ENCODE measurements around the gene EFR3B. TPM values are rescaled to one million over a fixed set of nuclear protein-coding genes. Genes with fewer than 3 reads are reported as not detected.
"Not testable (repeated sequence)": the region's sequence is repeated elsewhere in the genome, so short reads cannot be mapped to it uniquely, and the experiment has no call there.

The EFR3B gene
- total RNA-seq, 1 donor from 2014 or later = 0.12 TPM

- intact Hi-C loops (cut with micrococcal nuclease) = no loop called here
- H3K27ac Mint-ChIP-seq = no peak overlapping the region
- no peak for DNase-seq
- no peaks in the 10 kb centered on the region for H3K9me3 Mint-ChIP-seq
- no peak overlapping the region for H3K4me3 Mint-ChIP-seq
- H3K27me3 Mint-ChIP-seq = peaks cover 1% of the 10 kb centered on the region
- no peaks in the 10 kb centered on the region for H3K4me1 Mint-ChIP-seq
- H3K36me3 Mint-ChIP-seq (ENCODE audit: low read depth) = no peaks in the 10 kb centered on the region
Observed at GRCh38 chr2:25116956-25117355, 75.1 kb downstream of the EFR3B start.

- Mint-ChIP-seq H3K27ac (no peak overlapping the region), H3K4me1 (no peaks in the 10 kb centered on the region), H3K4me3 (no peak overlapping the region), H3K36me3 (ENCODE audit: low read depth) (no peaks in the 10 kb centered on the region), H3K27me3 (peaks cover 5% of the 10 kb centered on the region), H3K9me3 (no peaks in the 10 kb centered on the region)
- intact Hi-C loops (cut with micrococcal nuclease) = no loop called here
- DNase-seq = no peak
Observed at GRCh38 chr2:25119263-25119662, 77.4 kb downstream of the EFR3B start.

- DNase-seq = no peak
- Mint-ChIP-seq H3K36me3 (ENCODE audit: low read depth) (no peaks in the 10 kb centered on the region), H3K27me3 (peaks cover 4% of the 10 kb centered on the region), H3K27ac (no peak overlapping the region), H3K9me3 (no peaks in the 10 kb centered on the region), H3K4me3 (no peak overlapping the region), H3K4me1 (no peaks in the 10 kb centered on the region)
- intact Hi-C loops (cut with micrococcal nuclease) = no loop called here
Observed at GRCh38 chr2:25122367-25122766, 80.5 kb downstream of the EFR3B start.

GRCh38 chr2:25123682-25124081 is 81.8 kb downstream of the EFR3B start:
- H3K27ac Mint-ChIP-seq = no peak overlapping the region
- intact Hi-C loops (cut with micrococcal nuclease) = no loop called here
- H3K9me3 Mint-ChIP-seq = no peaks in the 10 kb centered on the region
- H3K4me1 Mint-ChIP-seq = peaks cover 1% of the 10 kb centered on the region
- no peaks in the 10 kb centered on the region for H3K36me3 Mint-ChIP-seq (ENCODE audit: low read depth)
- H3K27me3 Mint-ChIP-seq = peaks cover 4% of the 10 kb centered on the region
- no peak overlapping the region for H3K4me3 Mint-ChIP-seq
- DNase-seq = no peak

GRCh38 chr2:25125189-25125588 is 83.3 kb downstream of the EFR3B start:
- no peaks in the 10 kb centered on the region for H3K9me3 Mint-ChIP-seq
- no peak overlapping the region for H3K27ac Mint-ChIP-seq
- no peak for DNase-seq
- no peaks in the 10 kb centered on the region for H3K36me3 Mint-ChIP-seq (ENCODE audit: low read depth)
- H3K4me3 Mint-ChIP-seq = no peak overlapping the region
- peaks cover 9% of the 10 kb centered on the region for H3K4me1 Mint-ChIP-seq
- intact Hi-C loops (cut with micrococcal nuclease) = no loop called here
- H3K27me3 Mint-ChIP-seq = peaks cover 10% of the 10 kb centered on the region

GRCh38 chr2:25125976-25126375 is 84.1 kb downstream of the EFR3B start:
- intact Hi-C loops (cut with micrococcal nuclease) = no loop called here
- no peaks in the 10 kb centered on the region for H3K9me3 Mint-ChIP-seq
- H3K36me3 Mint-ChIP-seq (ENCODE audit: low read depth) = no peaks in the 10 kb centered on the region
- peaks cover 17% of the 10 kb centered on the region for H3K27me3 Mint-ChIP-seq
- DNase-seq = no peak
- H3K4me3 Mint-ChIP-seq = no peak overlapping the region
- H3K4me1 Mint-ChIP-seq = peaks cover 9% of the 10 kb centered on the region
- H3K27ac Mint-ChIP-seq = no peak overlapping the region

GRCh38 chr2:25127071-25127470 is 85.2 kb downstream of the EFR3B start:
- intact Hi-C loops (cut with micrococcal nuclease); H3K27ac Mint-ChIP-seq; H3K36me3 Mint-ChIP-seq (ENCODE audit: low read depth); DNase-seq; H3K9me3 Mint-ChIP-seq; H3K4me3 Mint-ChIP-seq: not testable (repeated sequence)
- Mint-ChIP-seq H3K27me3 (peaks cover 26% of the 10 kb centered on the region), H3K4me1 (peaks cover 14% of the 10 kb centered on the region)

- H3K4me3 Mint-ChIP-seq = no peak overlapping the region
- no peak for DNase-seq
- peaks cover 15% of the 10 kb centered on the region for H3K4me1 Mint-ChIP-seq
- H3K27me3 Mint-ChIP-seq = peaks cover 28% of the 10 kb centered on the region
- no peak overlapping the region for H3K27ac Mint-ChIP-seq
- no peaks in the 10 kb centered on the region for H3K36me3 Mint-ChIP-seq (ENCODE audit: low read depth)
- no peaks in the 10 kb centered on the region for H3K9me3 Mint-ChIP-seq
- intact Hi-C loops (cut with micrococcal nuclease) = loop anchor here (2.0 kb wide), 1 partner anchor 301 kb away; no protein-coding TSS in a partner anchor
Observed at GRCh38 chr2:25127646-25128045, 85.8 kb downstream of the EFR3B start.

GRCh38 chr2:25129901-25130520 is 88.1 kb downstream of the EFR3B start:
- Mint-ChIP-seq H3K36me3 (ENCODE audit: low read depth) (no peaks in the 10 kb centered on the region), H3K9me3 (no peaks in the 10 kb centered on the region), H3K4me1 (peaks cover 15% of the 10 kb centered on the region), H3K4me3 (peak overlapping the region; percentile 44), H3K27me3 (peaks cover 49% of the 10 kb centered on the region), H3K27ac (peak overlapping the region; percentile 11)
- DNase-seq = peak; percentile 61
- intact Hi-C loops (cut with micrococcal nuclease) = loop anchor here (1.0 to 10.0 kb wide), 5 partner anchors 65 to 720 kb away; partner anchors contain the start of gene EFR3B

GRCh38 chr2:25131253-25131566 is 89.3 kb downstream of the EFR3B start:
- no peaks in the 10 kb centered on the region for H3K36me3 Mint-ChIP-seq (ENCODE audit: low read depth)
- peaks cover 57% of the 10 kb centered on the region for H3K27me3 Mint-ChIP-seq
- peak overlapping the region; percentile 77 for H3K4me3 Mint-ChIP-seq
- no peaks in the 10 kb centered on the region for H3K9me3 Mint-ChIP-seq
- H3K27ac Mint-ChIP-seq = no peak overlapping the region
- DNase-seq = no peak
- intact Hi-C loops (cut with micrococcal nuclease) = loop anchor here (5.0 to 10.0 kb wide), 2 partner anchors 64 to 89 kb away; partner anchors contain the start of gene EFR3B
- peaks cover 15% of the 10 kb centered on the region for H3K4me1 Mint-ChIP-seq

GRCh38 chr2:25131567-25132298 is 89.9 kb downstream of the EFR3B start:
- Mint-ChIP-seq H3K4me3 (peak overlapping the region; percentile 77), H3K36me3 (ENCODE audit: low read depth) (no peaks in the 10 kb centered on the region), H3K9me3 (no peaks in the 10 kb centered on the region), H3K27me3 (peaks cover 57% of the 10 kb centered on the region), H3K4me1 (peaks cover 15% of the 10 kb centered on the region), H3K27ac (no peak overlapping the region)
- intact Hi-C loops (cut with micrococcal nuclease) = loop anchor here (5.0 to 10.0 kb wide), 2 partner anchors 63 to 89 kb away; partner anchors contain the start of gene EFR3B
- DNase-seq = peak; percentile 70

GRCh38 chr2:25132299-25132635 is 90.4 kb downstream of the EFR3B start:
- DNase-seq = no peak
- intact Hi-C loops (cut with micrococcal nuclease) = loop anchor here (5.0 to 10.0 kb wide), 2 partner anchors 63 to 90 kb away; partner anchors contain the start of gene EFR3B
- no peak overlapping the region for H3K27ac Mint-ChIP-seq
- no peaks in the 10 kb centered on the region for H3K9me3 Mint-ChIP-seq
- H3K36me3 Mint-ChIP-seq (ENCODE audit: low read depth) = no peaks in the 10 kb centered on the region
- peaks cover 62% of the 10 kb centered on the region for H3K27me3 Mint-ChIP-seq
- H3K4me3 Mint-ChIP-seq = peak overlapping the region; percentile 46
- peaks cover 15% of the 10 kb centered on the region for H3K4me1 Mint-ChIP-seq

- Mint-ChIP-seq H3K4me1 (peaks cover 15% of the 10 kb centered on the region), H3K27ac (no peak overlapping the region), H3K9me3 (no peaks in the 10 kb centered on the region), H3K27me3 (peaks cover 63% of the 10 kb centered on the region), H3K36me3 (ENCODE audit: low read depth) (no peaks in the 10 kb centered on the region), H3K4me3 (no peak overlapping the region)
- intact Hi-C loops (cut with micrococcal nuclease) = loop anchor here (5.0 to 10.0 kb wide), 2 partner anchors 62 to 90 kb away; partner anchors contain the start of gene EFR3B
- no peak for DNase-seq
Observed at GRCh38 chr2:25132693-25133092, 90.8 kb downstream of the EFR3B start.

GRCh38 chr2:25140535-25140934 is 98.7 kb downstream of the EFR3B start:
- H3K36me3 Mint-ChIP-seq (ENCODE audit: low read depth) = not testable (repeated sequence)

More at GRCh38 chr2:25140535-25140934, 98.7 kb downstream of the EFR3B start:
- H3K27ac Mint-ChIP-seq; intact Hi-C loops (cut with micrococcal nuclease); H3K4me3 Mint-ChIP-seq; H3K9me3 Mint-ChIP-seq; DNase-seq; H3K4me1 Mint-ChIP-seq: not testable (repeated sequence)
- peaks cover 13% of the 10 kb centered on the region for H3K27me3 Mint-ChIP-seq

All from activated CD4-positive, alpha-beta T cell treated with anti-CD3 and anti-CD28 coated beads, Interleukin-2, amount 10 ng/mL, durations not matched to agents 24 days and 14 days (primary cell).